Activated CD4-positive, alpha-beta T cell treated with anti-CD3 and anti-CD28 coated beads, Interleukin-2, amount 10 ng/mL, durations not matched to agents 7 days and 5 days (primary cell): ENCODE results near the gene EXOC3L1. TPM values are rescaled to one million over a fixed set of nuclear protein-coding genes. Genes with fewer than 3 reads are reported as not detected.

Source experiments
- CTCF ChIA-PET: fragments of 350-600 bp; sonication (Branson Sonifier 250); formaldehyde crosslinking; loops from one replicate; lab custom pipeline; 2021; ENCODE audit warnings: antibody characterized with exemption; lab: Charles Lee
- POLR2A ChIA-PET: fragments of 350-600 bp; sonication (Branson Sonifier 250); formaldehyde crosslinking; loops from one replicate; lab custom pipeline; 2021; ENCODE audit warnings: antibody characterized with exemption; lab: Charles Lee
- DNase-seq: peaks from one replicate; pipeline ENCODE4 v3.0.0-alpha.2; 2020
- H3K27ac Mint-ChIP-seq: one replicate; pipeline ENCODE4 v1.8.0; 2021; ENCODE audit warnings: mild to moderate bottlenecking, moderate library complexity, mixed read lengths
- H3K27me3 Mint-ChIP-seq: one replicate; pipeline ENCODE4 v1.8.0; 2021; ENCODE audit warnings: mixed read lengths
- H3K36me3 Mint-ChIP-seq: one replicate; pipeline ENCODE4 v1.8.0; 2021; ENCODE audit warnings: low read depth, mixed read lengths
- H3K4me1 Mint-ChIP-seq: one replicate; pipeline ENCODE4 v1.8.0; 2021; ENCODE audit warnings: mixed read lengths
- H3K4me3 Mint-ChIP-seq: one replicate; pipeline ENCODE4 v1.8.0; 2021; ENCODE audit warnings: mild to moderate bottlenecking, moderate library complexity, mixed read lengths
- H3K9me3 Mint-ChIP-seq: one replicate; pipeline ENCODE4 v1.8.0; 2021; ENCODE audit warnings: mixed read lengths
- total RNA-seq, 2 experiments: library from RNA; stranded (reverse); gene quantifications; one replicate each; pipeline ENCODE4 v1.2.3, GENCODE V29; 2021

The EXOC3L1 gene
- total RNA-seq, 2 experiments from 2014 or later: not detected

DNA sequence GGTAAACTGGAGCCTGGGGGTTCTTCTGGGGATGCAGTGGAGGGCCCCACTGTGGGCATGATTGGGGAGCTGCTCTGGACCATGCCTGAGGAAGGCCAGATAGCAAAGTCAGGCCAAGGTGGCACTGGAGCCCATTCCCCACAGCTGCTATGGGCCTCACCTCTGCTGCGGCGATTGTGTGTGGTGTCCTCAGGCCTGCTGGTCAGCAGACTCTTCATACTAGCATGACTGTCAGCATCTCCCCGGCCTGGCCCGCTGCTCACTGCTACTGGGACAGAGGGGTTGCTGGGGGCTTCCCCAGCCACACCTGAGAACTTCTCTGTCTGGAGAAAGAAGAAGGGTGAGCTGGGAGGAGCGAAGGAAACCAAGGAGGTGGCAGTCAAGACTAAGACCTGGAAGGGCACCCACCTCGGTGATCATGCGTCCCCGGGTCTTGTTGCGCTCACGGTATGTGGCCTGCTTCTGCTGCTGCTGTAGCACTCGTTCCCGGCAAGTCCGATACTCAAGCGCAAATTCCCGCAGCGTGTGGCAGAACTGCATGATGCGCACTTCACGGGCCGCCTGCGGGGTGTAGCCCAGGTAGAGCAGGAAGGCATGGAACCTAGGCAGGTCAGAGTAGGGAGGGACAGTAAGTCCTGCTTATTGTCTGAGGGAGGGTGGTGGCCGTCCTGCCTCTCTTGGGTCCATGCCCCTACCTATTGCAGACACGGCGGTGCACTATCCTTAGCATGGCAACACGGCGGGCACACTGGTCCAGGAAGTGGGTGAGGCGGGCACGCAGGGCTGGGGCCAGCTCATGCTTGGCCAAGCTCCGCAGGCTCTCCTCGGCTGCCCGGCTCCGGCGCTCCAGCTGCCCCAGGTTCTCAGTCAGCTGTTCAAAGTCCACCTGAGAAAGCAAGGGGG is 40.2 kb upstream of the EXOC3L1 start:
- CTCF ChIA-PET: interaction anchor here (0.5 to 1.1 kb wide), 4 partner anchors 9 to 493 kb away, joined by 3 to 4 read pairs (median 3); partner anchors contain the start of gene E2F4

DNA sequence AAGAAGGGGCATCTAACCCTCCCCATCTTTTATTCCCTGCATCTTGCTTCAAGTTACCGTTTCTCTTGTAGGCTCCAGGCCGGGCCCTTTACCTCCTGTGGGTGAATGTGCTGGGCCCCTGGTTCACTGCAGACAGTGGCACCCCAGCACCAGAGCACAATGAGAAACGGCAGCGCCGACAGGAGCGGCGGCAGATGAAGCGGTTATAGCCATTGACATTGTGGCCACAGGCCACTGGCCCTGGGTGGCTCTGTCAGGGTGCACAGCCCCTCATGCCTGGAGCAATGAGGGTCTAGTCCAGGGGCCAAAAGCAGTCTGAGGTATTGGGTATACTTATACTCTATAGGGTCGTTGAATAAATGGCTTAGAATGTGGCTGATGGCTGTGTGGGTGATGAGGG is 39.0 kb upstream of the EXOC3L1 start:
- H3K9me3 Mint-ChIP-seq: no peaks in the 10 kb centered on the region
- DNase-seq: no peak
- POLR2A ChIA-PET: no interaction called here
- H3K4me3 Mint-ChIP-seq: peak overlapping the region; percentile 51
- H3K36me3 Mint-ChIP-seq: peaks cover 25% of the 10 kb centered on the region
- no peaks in the 10 kb centered on the region for H3K27me3 Mint-ChIP-seq
- peak overlapping the region; percentile 4 for H3K27ac Mint-ChIP-seq
- CTCF ChIA-PET: interaction anchor here (2.0 to 2.9 kb wide), 2 partner anchors 10 to 211 kb away, joined by 4 to 18 read pairs; no protein-coding TSS in a partner anchor
- peaks cover 43% of the 10 kb centered on the region for H3K4me1 Mint-ChIP-seq

More for the DNA sequence above, 40.2 kb upstream of the EXOC3L1 start:
- Mint-ChIP-seq H3K36me3 (peaks cover 25% of the 10 kb centered on the region), H3K27me3 (no peaks in the 10 kb centered on the region), H3K27ac (peak overlapping the region; percentile 9), H3K4me1 (peaks cover 31% of the 10 kb centered on the region), H3K4me3 (no peak overlapping the region), H3K9me3 (no peaks in the 10 kb centered on the region)
- DNase-seq: no peak
- POLR2A ChIA-PET: no interaction called here

DNA sequence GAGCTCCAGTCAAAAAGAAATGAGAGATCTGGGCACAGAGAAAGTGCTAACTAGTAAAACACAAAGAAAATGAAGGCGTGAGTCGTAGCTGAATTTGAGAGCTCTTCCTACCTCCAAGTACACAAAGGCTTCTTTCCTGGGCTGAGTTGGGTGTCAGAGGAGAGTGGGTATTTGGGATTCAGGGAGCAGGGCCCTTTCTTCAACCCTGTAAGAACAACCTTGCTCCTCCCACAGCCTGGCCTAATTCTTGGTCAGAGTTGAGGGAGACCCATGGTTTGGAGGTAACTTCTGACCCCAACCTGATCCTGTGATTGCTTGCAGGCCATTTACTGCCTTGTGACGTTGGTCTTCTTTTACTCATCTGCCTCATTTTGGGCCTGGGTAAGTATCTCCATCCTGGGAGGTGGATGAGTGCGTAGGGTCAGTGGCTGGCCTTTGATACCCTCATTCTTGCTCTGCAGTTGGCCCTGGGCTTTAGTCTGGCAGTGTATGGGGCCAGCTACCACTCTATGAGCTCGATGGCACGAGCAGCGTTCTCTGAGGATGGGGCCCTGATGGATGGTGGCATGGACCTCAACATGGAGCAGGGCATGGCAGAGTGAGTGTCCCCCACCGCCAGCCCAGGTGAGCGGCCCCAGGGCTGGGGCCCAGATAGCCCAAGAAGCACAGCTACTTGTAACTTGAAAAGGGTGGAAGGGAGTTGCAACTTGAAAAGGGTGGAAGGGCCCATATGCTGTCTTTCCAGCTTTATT is 38.3 kb upstream of the EXOC3L1 start:
- Mint-ChIP-seq H3K4me3 (peak overlapping the region; percentile 98), H3K27me3 (no peaks in the 10 kb centered on the region), H3K27ac (peak overlapping the region; percentile 94), H3K4me1 (peaks cover 49% of the 10 kb centered on the region), H3K9me3 (no peaks in the 10 kb centered on the region), H3K36me3 (peaks cover 25% of the 10 kb centered on the region)
- ChIA-PET POLR2A (interaction anchor here (0.8 kb wide), 1 partner anchor 75 kb away, joined by 3 read pairs; no protein-coding TSS in a partner anchor), CTCF (interaction anchor here (0.6 to 3.6 kb wide), 8 partner anchors 10 to 270 kb away, joined by 3 to 24 read pairs (median 6); partner anchors contain the start of gene FHOD1)
- DNase-seq: no peak

DNA sequence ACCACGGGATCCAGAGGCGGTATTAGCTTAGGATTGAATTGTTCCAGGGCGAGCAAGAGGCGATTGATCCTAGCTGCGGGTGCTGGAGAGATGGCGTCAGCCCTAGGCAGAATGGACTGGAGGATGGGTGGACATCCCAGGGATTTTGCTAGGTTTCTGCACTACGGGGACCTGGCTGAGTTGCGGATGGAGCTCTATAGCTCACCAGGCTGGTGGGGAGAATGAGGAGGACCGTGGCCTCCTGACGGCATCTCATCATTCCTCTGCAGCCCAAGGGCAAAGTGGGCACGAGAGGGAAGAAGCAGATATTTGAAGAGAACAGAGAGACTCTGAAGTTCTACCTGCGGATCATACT is 37.6 kb upstream of the EXOC3L1 start:
- H3K4me3 Mint-ChIP-seq: peak overlapping the region; percentile 98

DNA sequence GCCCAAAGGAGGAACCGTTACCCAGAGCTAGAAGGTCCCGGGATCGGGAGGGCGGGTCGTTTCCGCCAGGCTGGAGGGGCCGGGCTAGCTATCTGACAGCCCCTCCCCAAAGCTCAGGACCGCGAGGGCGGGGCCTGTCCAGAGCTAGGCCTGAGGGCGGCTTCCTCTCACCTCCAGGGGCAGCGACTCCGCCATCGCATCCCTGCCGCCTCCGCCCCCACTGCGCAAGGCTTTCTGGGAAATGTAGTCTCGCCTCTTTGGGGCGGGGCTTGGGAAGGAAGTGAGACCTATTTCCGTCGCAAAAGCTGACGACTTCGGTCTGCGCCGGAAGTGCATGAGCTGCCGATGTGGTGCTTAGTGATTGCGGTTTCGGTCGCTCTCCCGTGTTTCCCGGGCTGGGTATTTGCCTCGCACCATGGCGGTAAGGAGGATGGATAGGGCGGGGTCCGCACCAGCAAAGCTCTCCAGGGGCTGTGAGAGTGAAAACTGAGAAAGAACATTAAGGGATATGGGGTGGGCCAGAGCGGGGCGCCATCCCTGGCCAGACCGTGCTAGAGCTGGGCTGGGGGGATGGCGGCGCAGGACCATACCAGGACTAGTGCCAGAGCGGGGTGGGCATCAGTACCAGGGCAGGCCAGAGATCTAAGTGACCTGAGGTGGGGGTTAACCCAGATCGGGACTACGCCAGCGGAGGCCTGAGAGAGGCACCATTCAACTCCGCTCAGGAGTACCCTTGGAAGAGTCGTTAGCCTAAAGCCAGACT is 37.0 kb upstream of the EXOC3L1 start, which contains the start of gene TMEM208:
TSS of gene TMEM208 (plus strand) at position 327 of the 763 bp plus-strand sequence. CDS start at position 416, 89 bp downstream.
- POLR2A ChIA-PET: interaction anchor here (1.3 kb wide), 1 partner anchor 17 kb away, joined by 7 read pairs; no protein-coding TSS in a partner anchor
- H3K27me3 Mint-ChIP-seq: no peaks in the 10 kb centered on the region
- DNase-seq: peak; percentile 99
- no peaks in the 10 kb centered on the region for H3K9me3 Mint-ChIP-seq
- H3K4me3 Mint-ChIP-seq: peak within 1 kb of the TSS; percentile 98
- H3K36me3 Mint-ChIP-seq: peaks cover 25% of the 10 kb centered on the region
- H3K27ac Mint-ChIP-seq: peak within 1 kb of the TSS; percentile 94
- peaks cover 51% of the 10 kb centered on the region for H3K4me1 Mint-ChIP-seq
- CTCF ChIA-PET: interaction anchor here (0.5 to 3.6 kb wide), 16 partner anchors 8 to 294 kb away, joined by 3 to 24 read pairs (median 4); partner anchors contain the start of genes FHOD1 and MATCAP1

More for the DNA sequence above, 37.6 kb upstream of the EXOC3L1 start:
- Mint-ChIP-seq H3K9me3 (no peaks in the 10 kb centered on the region), H3K27me3 (no peaks in the 10 kb centered on the region), H3K4me1 (peaks cover 50% of the 10 kb centered on the region), H3K27ac (peak overlapping the region; percentile 94), H3K36me3 (peaks cover 25% of the 10 kb centered on the region)
- DNase-seq: no peak
- ChIA-PET CTCF (interaction anchor here (0.6 to 3.6 kb wide), 13 partner anchors 11 to 293 kb away, joined by 3 to 24 read pairs (median 6); partner anchors contain the start of gene FHOD1), POLR2A (interaction anchor here (0.8 to 1.3 kb wide), 2 partner anchors 17 to 75 kb away, joined by 3 to 7 read pairs; no protein-coding TSS in a partner anchor)

DNA sequence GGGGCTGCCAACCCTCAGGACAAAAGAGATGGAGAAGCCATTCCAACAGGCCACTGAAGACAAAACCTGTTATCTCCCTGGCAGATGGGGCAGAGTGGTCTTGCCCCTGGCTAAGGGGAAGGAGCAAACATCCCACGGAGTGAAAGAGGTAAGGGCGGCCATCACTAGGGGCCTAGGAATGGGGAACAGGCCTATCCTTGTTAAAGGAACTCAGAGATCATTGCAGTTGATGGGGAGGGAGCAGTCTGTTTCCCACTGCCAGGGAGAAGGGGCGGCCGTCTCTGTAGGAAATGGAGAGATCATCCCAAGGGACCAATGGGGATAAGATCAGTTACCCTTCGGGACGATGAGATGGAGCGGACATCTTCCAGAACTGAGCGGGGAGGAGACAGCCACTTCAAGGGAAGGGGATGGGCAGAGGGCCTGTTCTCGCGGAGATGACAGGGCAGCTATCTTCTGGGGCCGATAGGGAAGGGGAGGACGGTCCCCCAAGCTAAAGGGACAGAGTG is 36.4 kb upstream of the EXOC3L1 start:
- Mint-ChIP-seq H3K9me3 (no peaks in the 10 kb centered on the region), H3K4me1 (peaks cover 51% of the 10 kb centered on the region), H3K4me3 (peak overlapping the region; percentile 98), H3K27me3 (no peaks in the 10 kb centered on the region), H3K36me3 (peaks cover 25% of the 10 kb centered on the region), H3K27ac (peak overlapping the region; percentile 94)
- POLR2A ChIA-PET: interaction anchor here (1.3 kb wide), 1 partner anchor 18 kb away, joined by 7 read pairs; no protein-coding TSS in a partner anchor
- CTCF ChIA-PET: interaction anchor here (0.9 to 3.6 kb wide), 12 partner anchors 8 to 294 kb away, joined by 3 to 24 read pairs (median 6); partner anchors contain the start of genes FHOD1 and MATCAP1
- DNase-seq: no peak

DNA sequence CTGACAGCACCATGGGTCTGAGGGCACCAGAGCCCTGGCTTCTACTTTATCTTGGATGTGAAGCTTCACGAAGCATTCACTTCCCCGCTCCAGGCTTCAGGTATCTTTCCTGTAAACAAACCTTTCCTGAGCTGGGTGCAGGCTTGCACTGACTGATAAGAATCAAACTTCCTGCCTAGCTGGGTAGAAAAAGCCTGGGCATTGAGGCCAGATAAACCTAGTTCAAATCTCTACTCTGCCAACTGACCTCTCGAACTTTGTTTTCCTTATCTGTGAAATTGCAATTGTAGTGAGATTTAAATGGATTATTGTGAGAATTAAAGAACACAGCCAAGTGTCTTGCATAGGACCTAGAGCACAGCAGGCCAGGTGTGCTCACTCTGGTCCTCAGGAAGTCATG is 34.1 kb upstream of the EXOC3L1 start:
- Mint-ChIP-seq H3K4me3 (no peak overlapping the region), H3K9me3 (no peaks in the 10 kb centered on the region), H3K36me3 (peaks cover 8% of the 10 kb centered on the region), H3K4me1 (peaks cover 51% of the 10 kb centered on the region), H3K27ac (peak overlapping the region; percentile 66), H3K27me3 (no peaks in the 10 kb centered on the region)
- CTCF ChIA-PET: interaction anchor here (0.9 to 1.2 kb wide), 3 partner anchors 21 to 279 kb away, joined by 3 to 4 read pairs (median 3); no protein-coding TSS in a partner anchor
- POLR2A ChIA-PET: no interaction called here
- DNase-seq: no peak

DNA sequence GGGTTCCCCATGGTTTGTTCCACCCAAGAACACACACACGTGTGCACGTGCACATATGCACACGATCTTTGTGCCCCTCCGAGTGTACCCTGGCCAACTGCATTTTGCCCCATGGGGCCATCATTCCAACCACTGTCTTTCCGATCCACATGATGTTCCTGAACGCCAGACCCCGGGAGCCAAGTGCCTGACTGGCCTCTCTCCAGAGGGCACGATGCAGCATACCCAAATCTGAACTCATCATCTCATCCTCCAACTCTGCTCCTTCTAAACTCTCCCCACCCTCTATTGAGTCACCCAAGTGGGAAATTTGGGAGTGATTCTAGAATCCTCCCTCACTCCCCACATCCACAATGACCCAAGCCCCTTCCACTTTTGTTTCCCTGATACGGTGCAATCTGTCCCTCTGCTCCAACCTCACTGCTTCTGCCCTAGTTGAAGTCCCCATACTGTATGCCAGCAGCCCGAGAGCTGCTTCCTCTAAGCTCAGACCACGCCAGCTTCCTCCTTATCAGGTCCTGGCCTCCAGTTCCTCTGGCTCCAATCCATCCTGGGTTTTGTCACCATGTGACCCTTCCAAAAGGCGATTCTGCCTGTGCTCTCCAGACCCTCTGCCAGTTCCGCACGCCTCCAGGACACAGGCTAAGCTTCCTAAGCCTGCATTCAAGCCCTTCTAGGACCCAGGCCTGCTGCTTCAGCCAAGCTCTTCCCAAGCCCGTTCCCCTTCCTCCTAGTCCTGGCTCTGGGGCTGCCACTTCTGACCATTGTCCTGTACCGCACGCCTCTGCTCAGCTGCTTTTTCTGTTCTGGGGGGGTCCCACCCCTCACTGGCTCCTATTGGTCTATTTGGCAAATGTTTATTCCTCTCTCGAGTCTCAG is 26.9 kb upstream of the EXOC3L1 start:
- no peaks in the 10 kb centered on the region for H3K9me3 Mint-ChIP-seq
- H3K27ac Mint-ChIP-seq: peak overlapping the region; percentile 43
- H3K36me3 Mint-ChIP-seq: no peaks in the 10 kb centered on the region
- no peak overlapping the region for H3K4me3 Mint-ChIP-seq
- no peaks in the 10 kb centered on the region for H3K27me3 Mint-ChIP-seq
- DNase-seq: no peak
- ChIA-PET CTCF (interaction anchor here (1.2 to 1.9 kb wide), 3 partner anchors 8 to 23 kb away, joined by 4 to 10 read pairs (median 7); no protein-coding TSS in a partner anchor), POLR2A (no interaction called here)
- H3K4me1 Mint-ChIP-seq: peaks cover 12% of the 10 kb centered on the region

DNA sequence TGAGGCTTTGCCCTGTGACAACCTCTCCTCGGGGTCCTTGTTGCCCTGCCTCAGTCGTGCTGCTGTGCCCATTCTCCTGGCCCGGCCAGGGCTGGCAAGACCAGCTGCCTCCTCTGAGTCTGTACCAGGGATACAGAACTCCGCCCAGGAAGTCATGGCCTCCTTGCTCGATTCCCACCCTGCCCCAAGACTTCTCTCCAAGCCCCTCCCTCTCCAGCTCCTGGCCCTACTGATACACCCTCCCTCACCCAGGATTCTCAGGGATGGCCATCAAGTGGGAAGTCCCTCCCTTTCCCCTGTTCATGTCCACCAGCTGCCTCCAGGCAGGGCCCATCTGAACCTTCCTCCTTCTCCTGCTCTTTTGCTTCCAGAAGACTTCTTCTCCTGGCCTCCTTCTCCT is 25.8 kb upstream of the EXOC3L1 start:
- ChIA-PET CTCF (interaction anchor here (2.6 kb wide), 1 partner anchor 11 kb away, joined by 7 read pairs; the partner anchor contains the start of gene TMEM208), POLR2A (no interaction called here)

DNA sequence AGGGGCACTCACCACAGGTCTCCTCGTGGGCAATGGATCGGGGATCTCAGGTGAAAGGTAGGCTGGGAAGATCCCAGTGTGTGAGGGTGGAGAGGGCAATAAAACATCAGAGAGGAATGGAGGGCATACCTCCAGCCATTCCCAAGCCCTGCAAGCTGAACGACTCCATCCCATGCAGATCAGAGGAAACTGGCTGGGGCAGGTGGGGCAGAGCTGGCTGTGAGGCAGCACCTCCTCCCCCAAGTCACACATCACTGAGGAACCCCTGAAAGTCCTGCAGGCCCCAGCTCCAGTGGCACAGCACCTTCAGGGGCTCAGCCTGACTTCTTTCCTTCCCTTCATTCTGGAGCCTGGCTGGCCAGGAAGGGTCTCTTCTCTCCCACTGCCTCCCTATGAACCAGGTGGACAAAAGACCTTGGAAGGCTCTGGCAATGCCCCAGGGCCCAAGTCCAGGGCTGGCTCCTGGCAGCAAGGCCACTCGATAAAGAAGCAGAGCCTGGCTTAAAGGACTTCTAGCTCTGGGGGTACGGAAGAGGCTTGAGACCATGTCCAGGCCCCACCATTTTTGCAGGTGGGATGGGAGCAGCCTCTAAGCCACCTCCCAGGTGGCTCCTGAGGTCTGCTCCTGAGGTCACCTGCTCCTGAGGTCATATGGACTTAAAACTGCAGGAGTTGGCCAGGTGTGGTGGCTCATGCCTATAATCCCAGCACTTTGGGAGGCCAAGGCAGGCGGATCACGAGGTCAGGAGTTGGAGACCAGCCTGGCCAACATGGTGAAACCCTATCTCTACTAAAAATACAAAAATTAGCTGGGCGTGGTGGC is 23.5 kb upstream of the EXOC3L1 start:
- Mint-ChIP-seq H3K9me3 (no peaks in the 10 kb centered on the region), H3K27me3 (no peaks in the 10 kb centered on the region), H3K4me1 (peaks cover 12% of the 10 kb centered on the region), H3K27ac (no peak overlapping the region), H3K36me3 (no peaks in the 10 kb centered on the region), H3K4me3 (no peak overlapping the region)
- ChIA-PET CTCF (interaction anchor here (0.6 to 2.6 kb wide), 6 partner anchors 9 to 347 kb away, joined by 3 to 7 read pairs (median 3); partner anchors contain the start of gene TMEM208), POLR2A (no interaction called here)
- DNase-seq: no peak

More for the DNA sequence above, 25.8 kb upstream of the EXOC3L1 start:
- Mint-ChIP-seq H3K36me3 (no peaks in the 10 kb centered on the region), H3K9me3 (no peaks in the 10 kb centered on the region), H3K27ac (no peak overlapping the region), H3K27me3 (no peaks in the 10 kb centered on the region), H3K4me1 (peaks cover 12% of the 10 kb centered on the region), H3K4me3 (no peak overlapping the region)
- DNase-seq: no peak
